Endothelial cell of umbilical vein (primary cell): ENCODE results near the gene EPB41L4B. TPM values are rescaled to one million over a fixed set of nuclear protein-coding genes. Genes with fewer than 3 reads are reported as not detected.

Experiments
- BruUV-seq: library from RNA; stranded (reverse); fragments of 400-500 nt; replicated peaks from 2 replicates; lab custom pipeline; 2021; lab: Mats Ljungman, UMichigan
- CTCF ChIA-PET: fragments of 300-600, 350-600 bp; sonication (Branson Sonifier 250); formaldehyde crosslinking; loops from one replicate; lab custom pipeline; 2021; ENCODE audit warnings: antibody characterized with exemption, inconsistent platforms; lab: Charles Lee
- POLR2A ChIA-PET: fragments of 300-600, 350-600 bp; sonication (Branson Sonifier 250); formaldehyde crosslinking; loops from one replicate; lab custom pipeline; 2021; ENCODE audit warnings: antibody characterized with exemption, inconsistent platforms; lab: Charles Lee
- DNase-seq: peaks from one replicate; pipeline ENCODE4 v3.0.0-alpha.2; 2011; ENCODE audit warnings: low read depth, low spot score
- FAIRE-seq: peaks from 2 replicates; lab custom pipeline; 2011; peaks lifted over from hg19 to GRCh38; lab: Jason Lieb, UNC
- H2AFZ ChIP-seq: 2 replicates; pipeline ENCODE4 v1.6.0; 2012; ENCODE audit warnings: low read depth, low read length, control low read depth, inconsistent platforms
- H3K27ac ChIP-seq: 2 replicates; pipeline ENCODE4 v1.5.1; 2011; ENCODE audit warnings: low read depth, mild to moderate bottlenecking, control low read depth, low read length, moderate library complexity; ENCODE audit not compliant: insufficient read depth
- H3K27me3 ChIP-seq, 2 experiments: 2 replicates each; pipeline versions ENCODE4 v1.6.0 to v1.6.1; 2011; ENCODE audit warnings: low read length in 2 of 2, mixed read lengths in 1 of 2; ENCODE audit not compliant: control insufficient read depth in 2 of 2, insufficient read depth in 2 of 2
- H3K36me3 ChIP-seq, 2 experiments: 2 replicates in 1 of 2; 3 replicates in 1 of 2; pipeline ENCODE4 v1.5.1; 2011; ENCODE audit warnings: low read length in 2 of 2, mild to moderate bottlenecking in 1 of 2, moderate library complexity in 1 of 2; ENCODE audit not compliant: control insufficient read depth in 2 of 2, insufficient read depth in 2 of 2; ENCODE audit errors: extremely low read depth in 1 of 2
- H3K4me1 ChIP-seq: 3 replicates; pipeline ENCODE4 v1.5.1; 2011; ENCODE audit warnings: mild to moderate bottlenecking, low read length; ENCODE audit not compliant: control insufficient read depth, insufficient read depth; ENCODE audit errors: extremely low read depth
- H3K4me2 ChIP-seq: 2 replicates; pipeline ENCODE4 v1.6.1; 2011; ENCODE audit warnings: low read length, control low read depth, mixed read lengths; ENCODE audit not compliant: insufficient read depth
- H3K4me3 ChIP-seq, 3 experiments: fragments of 200-600 bp in 1 of 3; sonication (generic), shearing (Covaris generic) in 1 of 3; replicated peaks in 1 of 3; 2 replicates each; pipeline ENCODE4 v1.5.1; 2011 to 2016; ENCODE audit warnings: control low read depth in 3 of 3, low read length in 3 of 3, mild to moderate bottlenecking in 2 of 3, inconsistent platforms in 1 of 3, low read depth in 1 of 3, moderate library complexity in 1 of 3; ENCODE audit not compliant: insufficient read depth in 1 of 3
- H3K79me2 ChIP-seq: 2 replicates; pipeline ENCODE4 v1.6.0; 2012; ENCODE audit warnings: low read length, inconsistent platforms; ENCODE audit not compliant: control insufficient read depth, insufficient read depth
- H3K9ac ChIP-seq: replicated peaks from 2 replicates; pipeline ENCODE3; 2011; ENCODE audit warnings: low read length, control low read depth; ENCODE audit not compliant: insufficient read depth; ENCODE audit errors: extremely low read depth
- H3K9me1 ChIP-seq: replicated peaks from 3 replicates; pipeline ENCODE4 v1.6.0; 2011; ENCODE audit warnings: mild to moderate bottlenecking, low read length; ENCODE audit not compliant: control insufficient read depth, insufficient read depth; ENCODE audit errors: extremely low read depth
- H3K9me3 ChIP-seq: replicated peaks from 2 replicates; pipeline ENCODE4 v1.5.1; 2012; ENCODE audit warnings: low read length, inconsistent platforms; ENCODE audit not compliant: control insufficient read depth, insufficient read depth
- H4K20me1 ChIP-seq: replicated peaks from 2 replicates; pipeline ENCODE3; 2011; ENCODE audit warnings: mild to moderate bottlenecking, low read length; ENCODE audit not compliant: control insufficient read depth, insufficient read depth; ENCODE audit errors: extremely low read depth
- EZH2 ChIP-seq: IDR thresholded peaks from 2 replicates; pipeline ENCODE4 v1.6.1; 2012; ENCODE audit warnings: borderline replicate concordance, low read depth, mild to moderate bottlenecking, moderate library complexity, low read length, inconsistent platforms; ENCODE audit not compliant: severe bottlenecking
- FOS ChIP-seq: IDR thresholded peaks from 2 replicates; pipeline ENCODE4 v1.6.1; 2011; ENCODE audit warnings: mild to moderate bottlenecking, low read length, moderate library complexity, borderline replicate concordance; ENCODE audit not compliant: insufficient read depth
- GATA2 ChIP-seq: IDR thresholded peaks from 2 replicates; pipeline ENCODE4 v1.7.0; 2011; ENCODE audit warnings: low read depth, mild to moderate bottlenecking, moderate library complexity, mixed read lengths, low read length; ENCODE audit not compliant: insufficient read length, insufficient read depth
- JUN ChIP-seq: IDR thresholded peaks from 2 replicates; pipeline ENCODE4 v1.6.1; 2011; ENCODE audit warnings: borderline replicate concordance, low read depth; ENCODE audit not compliant: insufficient read length, insufficient read depth
- MYC ChIP-seq: IDR thresholded peaks from one replicate; pipeline ENCODE4 v1.6.1; 2011; ENCODE audit warnings: mild to moderate bottlenecking, low read depth, low read length
- POLR2A ChIP-seq: IDR thresholded peaks from 2 replicates; pipeline ENCODE4 v1.6.1; 2012; ENCODE audit warnings: low read depth, mild to moderate bottlenecking, control low read depth, low read length
- POLR2AphosphoS5 ChIP-seq: IDR thresholded peaks from 2 replicates; pipeline ENCODE4 v1.6.1; 2012; ENCODE audit warnings: low read depth, mild to moderate bottlenecking, control low read depth, low read length, moderate library complexity; ENCODE audit not compliant: insufficient read depth
- dilution Hi-C: fragments of 300-500 bp; cut with MboI; formaldehyde crosslinking; loops from one replicate; pipeline ENCODE4 v1.15.0; 2019; ENCODE audit warnings: low sequenced_read_pairs; ENCODE audit not compliant: extremely low pct_ligation_motif_present
- intact Hi-C: fragments of 100-400 bp; cut with micrococcal nuclease; formaldehyde crosslinking; loops from one replicate; pipeline ENCODE4 v1.10.0; 2022
- polyA plus RNA-seq, 4 experiments: library from polyadenylated mRNA; depleted of rRNA in 3 of 4; stranded (reverse) in 3 of 4; unstranded in 1 of 4; fragments of >200 nt; gene quantifications; 2 replicates each; pipeline versions ENCODE4 v1.2.1 to v1.2.3, GENCODE V29; 2011 to 2012; ENCODE audit warnings: missing spikeins in 1 of 4
- total RNA-seq: library from RNA; stranded (reverse); gene quantifications from 2 replicates; pipeline ENCODE4 v1.2.3, GENCODE V29; 2021
- TF ChIP-seq, protein P1 (sequence below): IDR thresholded peaks from 2 replicates; pipeline ENCODE4 v1.6.1; 2011; ENCODE audit not compliant: insufficient read depth, insufficient read length
- TF ChIP-seq, protein P2 (sequence below), 2 donors: IDR thresholded peaks; 1 replicate in 1 of 2; 2 replicates in 1 of 2; pipeline ENCODE4 v1.5.1; 2011; ENCODE audit warnings: low read length in 2 of 2, mild to moderate bottlenecking in 2 of 2, moderate library complexity in 2 of 2, control low read depth in 1 of 2, inconsistent platforms in 1 of 2, low read depth in 1 of 2; ENCODE audit not compliant: insufficient read depth in 1 of 2; ENCODE audit errors: extremely low read depth in 1 of 2

EPB41L4B gene
- total and polyA plus RNA-seq, 2 donors (not counting 3 experiments of a cell fraction or from before 2014, with no cell fraction given), result 0.10 to 0.15 TPM

GRCh38 chr9:109249615-109250014 lies 71.2 kb downstream of the EPB41L4B start:
- H3K9me3 ChIP-seq, result no peaks in the 10 kb centered on the region
- FAIRE-seq, result no peak
- peaks cover 24% of the 10 kb centered on the region for H3K4me1 ChIP-seq
- no peaks in the 10 kb centered on the region for H3K36me3 ChIP-seq
- no peak overlapping the region for H2AFZ ChIP-seq
- no peak overlapping the region for H3K4me2 ChIP-seq
- no TSS peak for BruUV-seq
- H3K4me3 ChIP-seq, result no peak overlapping the region
- H3K9ac ChIP-seq, result no peak overlapping the region
- ChIA-PET CTCF (interaction anchor here (0.5 kb wide), 1 partner anchor 1833 kb away, joined by 3 read pairs; no protein-coding TSS in a partner anchor), POLR2A (no interaction called here)
- H3K9me1 ChIP-seq, result no peaks in the 10 kb centered on the region
- no peaks in the 10 kb centered on the region for H4K20me1 ChIP-seq
- intact Hi-C loops (loop anchor here (5.0 kb wide), 1 partner anchor 67 kb away; no protein-coding TSS in a partner anchor), dilution Hi-C loops (no loop called here)
- H3K79me2 ChIP-seq, result no peaks in the 10 kb centered on the region
- no peak overlapping the region for H3K27ac ChIP-seq
- no peaks in the 10 kb centered on the region for H3K27me3 ChIP-seq
- no peak for TF ChIP-seq MYC
- TF ChIP-seq POLR2AphosphoS5, result no peak
- TF ChIP-seq, protein P1, sequence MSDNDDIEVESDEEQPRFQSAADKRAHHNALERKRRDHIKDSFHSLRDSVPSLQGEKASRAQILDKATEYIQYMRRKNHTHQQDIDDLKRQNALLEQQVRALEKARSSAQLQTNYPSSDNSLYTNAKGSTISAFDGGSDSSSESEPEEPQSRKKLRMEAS, result no peak
- TF ChIP-seq JUN, result no peak
- TF ChIP-seq, protein P2, sequence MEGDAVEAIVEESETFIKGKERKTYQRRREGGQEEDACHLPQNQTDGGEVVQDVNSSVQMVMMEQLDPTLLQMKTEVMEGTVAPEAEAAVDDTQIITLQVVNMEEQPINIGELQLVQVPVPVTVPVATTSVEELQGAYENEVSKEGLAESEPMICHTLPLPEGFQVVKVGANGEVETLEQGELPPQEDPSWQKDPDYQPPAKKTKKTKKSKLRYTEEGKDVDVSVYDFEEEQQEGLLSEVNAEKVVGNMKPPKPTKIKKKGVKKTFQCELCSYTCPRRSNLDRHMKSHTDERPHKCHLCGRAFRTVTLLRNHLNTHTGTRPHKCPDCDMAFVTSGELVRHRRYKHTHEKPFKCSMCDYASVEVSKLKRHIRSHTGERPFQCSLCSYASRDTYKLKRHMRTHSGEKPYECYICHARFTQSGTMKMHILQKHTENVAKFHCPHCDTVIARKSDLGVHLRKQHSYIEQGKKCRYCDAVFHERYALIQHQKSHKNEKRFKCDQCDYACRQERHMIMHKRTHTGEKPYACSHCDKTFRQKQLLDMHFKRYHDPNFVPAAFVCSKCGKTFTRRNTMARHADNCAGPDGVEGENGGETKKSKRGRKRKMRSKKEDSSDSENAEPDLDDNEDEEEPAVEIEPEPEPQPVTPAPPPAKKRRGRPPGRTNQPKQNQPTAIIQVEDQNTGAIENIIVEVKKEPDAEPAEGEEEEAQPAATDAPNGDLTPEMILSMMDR (IDR thresholded peaks at IDR 0.05; ENCODE audit: extremely low read depth in 1 of 2, insufficient read depth in 1 of 2, low read depth in 1 of 2, low read length in 2 of 2), result no peak
- DNase-seq, result no peak

DNA sequence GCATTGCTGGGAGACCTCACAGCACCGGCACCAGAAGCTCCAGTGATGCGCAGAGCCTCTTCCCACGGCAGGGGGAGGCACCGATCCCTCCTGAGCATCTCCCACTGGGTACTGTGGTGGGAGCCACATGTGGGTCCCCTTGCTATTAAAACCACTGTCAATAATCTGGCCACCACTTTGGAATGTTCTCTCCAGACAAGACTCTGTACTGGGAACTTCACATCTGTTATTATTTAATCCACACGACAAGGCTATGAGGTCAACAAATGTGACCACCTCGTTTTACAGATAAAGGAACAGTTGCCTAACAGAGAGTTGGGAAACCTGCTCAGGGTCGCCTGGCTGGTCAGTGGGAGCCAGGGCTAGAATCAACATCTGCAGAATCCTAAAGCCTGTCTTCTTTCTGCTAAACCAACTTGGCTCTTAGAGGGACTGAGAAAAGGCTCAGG lies 72.7 kb downstream of the EPB41L4B start:
- Histone ChIP-seq H3K4me3 (no peak overlapping the region), H3K9ac (no peak overlapping the region), H3K36me3 (no peaks in the 10 kb centered on the region), H2AFZ (no peak overlapping the region), H4K20me1 (no peaks in the 10 kb centered on the region), H3K27ac (no peak overlapping the region), H3K79me2 (no peaks in the 10 kb centered on the region), H3K9me3 (no peaks in the 10 kb centered on the region), H3K27me3 (no peaks in the 10 kb centered on the region), H3K9me1 (no peaks in the 10 kb centered on the region), H3K4me1 (peaks cover 24% of the 10 kb centered on the region), H3K4me2 (no peak overlapping the region)
- intact Hi-C loops (no loop called here), dilution Hi-C loops (no loop called here)
- no peak for FAIRE-seq
- ChIA-PET CTCF (interaction anchor here (0.6 kb wide), 1 partner anchor 56 kb away, joined by 3 read pairs; no protein-coding TSS in a partner anchor), POLR2A (no interaction called here)
- TF ChIP-seq JUN (no peak), EZH2 (no peak), MYC (no peak), GATA2 (no peak), POLR2A (no peak), POLR2AphosphoS5 (no peak), FOS (no peak)
- TF ChIP-seq, protein P1, result no peak
- TF ChIP-seq, protein P2 (IDR thresholded peaks at IDR 0.05; ENCODE audit: extremely low read depth in 1 of 2, insufficient read depth in 1 of 2, low read depth in 1 of 2, low read length in 2 of 2), result no peak
- BruUV-seq, result no TSS peak
- no peak for DNase-seq
